ENCODE results near the gene PTPN3. TPM values are rescaled to one million over a fixed set of nuclear protein-coding genes. Genes with fewer than 3 reads are reported as not detected.

The PTPN3 gene
- total and polyA plus RNA-seq, 9 of the 15 experiments (the other 6 are each of a cell fraction or from before 2014, with no cell fraction given): 0.02 TPM; not detected in 8

GRCh38 chr9:109401169-109401989 is 96.7 kb downstream of the PTPN3 start:
- intact Hi-C loops (cut with micrococcal nuclease): no loop called here
- Histone ChIP-seq H3K27me3 (ENCODE audit: control insufficient read depth in 2 of 2, insufficient read depth in 2 of 2, low read length in 2 of 2) (peaks cover 6 to 37% of the 10 kb centered on the region in 2 experiments; a peak in 3 of 5 replicates), H3K9me3 (replicated peaks; ENCODE audit: control insufficient read depth, insufficient read depth, low read depth, low read length) (no peaks in the 10 kb centered on the region), H2AFZ (ENCODE audit: low read depth, low read length) (no peak overlapping the region), H3K4me3 (no peak overlapping the region), H3K4me1 (replicated peaks in 1 of 2; ENCODE audit: control insufficient read depth in 2 of 2, insufficient read depth in 2 of 2, low read length in 2 of 2) (no peaks in the 10 kb centered on the region), H3K9me1 (ENCODE audit: control insufficient read depth, insufficient read depth, low read length) (no peaks in the 10 kb centered on the region), H3K79me2 (ENCODE audit: control insufficient read depth, insufficient read depth, low read length) (no peaks in the 10 kb centered on the region), H4K20me1 (replicated peaks; ENCODE audit: control insufficient read depth, insufficient read depth, low read length) (no peaks in the 10 kb centered on the region), H3K36me3 (ENCODE audit: control insufficient read depth, insufficient read depth, low read length) (no peaks in the 10 kb centered on the region), H3K9ac (ENCODE audit: insufficient read depth in 1 of 2, low read depth in 2 of 2, low read length in 2 of 2) (no peak overlapping the region), H3K4me2 (ENCODE audit: insufficient read depth, low read length) (no peak overlapping the region), H3K27ac (ENCODE audit: extremely low read depth, low read depth, low read length) (no peak overlapping the region)
- DNase-seq (ENCODE audit: extremely low read depth in 1 of 4, low spot score in 3 of 4) (peak; percentile 73 to 80 (median 76)), FAIRE-seq (peak; percentile 91), ATAC-seq (peak; percentile 99)
- WGBS (ENCODE audit: insufficient coverage, low coverage, missing lambda C conversion rate): 4% methylated on average over 13 of the region's 13 CpGs
- in situ Hi-C loops (cut with MboI): no loop called here
- no TSS peak for BruUV-seq (replicated peaks)
- ChIA-PET POLR2A (no interaction called here), CTCF (ENCODE audit: low intra/inter-chr PET ratio) (interaction anchor here (0.9 to 1.1 kb wide), 2 partner anchors 9 to 512 kb away, joined by 3 read pairs; no protein-coding TSS in a partner anchor)
- peak; percentile 90 to 98 (median 91) for TF ChIP-seq CTCF (IDR thresholded peaks at IDR 0.05 in 2 of 3, conservative IDR thresholded peaks at IDR 0.05 in 1 of 3; ENCODE audit: insufficient read depth in 2 of 3, low read depth in 1 of 3, low read length in 3 of 3)
- no peak for TF ChIP-seq ESRRB (CRISPR knock-in tag; IDR thresholded peaks at IDR 0.05; ENCODE audit: borderline replicate concordance)
- peak; percentile 67; the same call in 1 of the 2 replicates for TF ChIP-seq SMC3 (conservative IDR thresholded peaks at IDR 0.05; ENCODE audit: insufficient read depth, low read depth, low read length)
- no peak for TF ChIP-seq ZBED1 (IDR thresholded peaks at IDR 0.05)
- TF ChIP-seq CTCFL (IDR thresholded peaks at IDR 0.05; ENCODE audit: borderline replicate concordance, insufficient read depth, low read depth, low read length, poor library complexity, severe bottlenecking): peak; percentile 33
- TF ChIP-seq ZBTB5 (IDR thresholded peaks at IDR 0.05): no peak
- no peak for TF ChIP-seq SRF (CRISPR knock-in tag; IDR thresholded peaks at IDR 0.05)
- no peak for TF ChIP-seq L3MBTL2 (IDR thresholded peaks at IDR 0.05)
